ENCODE measurements around the gene DNAH14. TPM values are rescaled to one million over a fixed set of nuclear protein-coding genes. Genes with fewer than 3 reads are reported as not detected.

The DNAH14 gene
- total and polyA plus RNA-seq, 2 donors (not counting 3 experiments of a cell fraction or from before 2014, with no cell fraction given) = 1.5 to 7.1 TPM

DNA sequence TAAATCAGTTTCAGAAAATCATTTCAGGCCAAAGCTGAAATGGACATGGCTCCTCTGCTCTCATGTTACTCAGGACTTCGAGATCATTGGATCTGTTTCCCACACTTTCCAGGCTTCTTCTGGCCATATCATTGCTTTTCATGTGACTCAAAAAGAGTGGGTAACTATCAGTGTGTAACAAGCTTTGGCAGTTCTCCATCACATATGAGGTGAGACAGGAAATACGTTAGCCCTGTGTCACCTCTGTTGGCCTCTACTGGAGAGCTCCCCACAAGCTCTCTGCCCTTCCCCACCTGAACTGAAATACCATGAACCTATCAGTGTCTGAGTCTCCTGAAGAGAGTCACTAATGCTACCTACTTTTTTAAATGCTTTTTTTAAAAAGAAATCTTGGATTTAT, 370.1 kb downstream of the DNAH14 start:
- Histone ChIP-seq H3K27ac (ENCODE audit: insufficient read depth, low read depth, low read length) (no peak overlapping the region), H4K20me1 (replicated peaks; ENCODE audit: control insufficient read depth, extremely low read depth, insufficient read depth, low read length) (no peaks in the 10 kb centered on the region), H3K79me2 (ENCODE audit: control insufficient read depth, insufficient read depth, low read length) (no peaks in the 10 kb centered on the region), H3K9me3 (replicated peaks; ENCODE audit: control insufficient read depth, insufficient read depth, low read length) (no peaks in the 10 kb centered on the region), H3K4me3 (replicated peaks in 1 of 3; ENCODE audit: insufficient read depth in 1 of 3, low read depth in 1 of 3, low read length in 3 of 3) (no peak overlapping the region), H3K9ac (replicated peaks; ENCODE audit: extremely low read depth, insufficient read depth, low read length) (no peak overlapping the region), H3K4me1 (ENCODE audit: control insufficient read depth, extremely low read depth, insufficient read depth, low read length) (no peaks in the 10 kb centered on the region), H2AFZ (ENCODE audit: low read depth, low read length) (no peak overlapping the region), H3K27me3 (ENCODE audit: control insufficient read depth in 2 of 2, insufficient read depth in 2 of 2, low read length in 2 of 2) (peaks cover 0 to 1% of the 10 kb centered on the region in 2 experiments), H3K9me1 (replicated peaks; ENCODE audit: control insufficient read depth, extremely low read depth, insufficient read depth, low read length) (no peaks in the 10 kb centered on the region), H3K36me3 (ENCODE audit: control insufficient read depth in 2 of 2, extremely low read depth in 1 of 2, insufficient read depth in 2 of 2, low read length in 2 of 2) (no peaks in the 10 kb centered on the region), H3K4me2 (ENCODE audit: insufficient read depth, low read length) (no peak overlapping the region)
- dilution Hi-C loops (cut with MboI; ENCODE audit: extremely low pct_ligation_motif_present, low sequenced_read_pairs) = no loop called here
- intact Hi-C loops (cut with micrococcal nuclease) = no loop called here
- ChIA-PET POLR2A (no interaction called here), CTCF (interaction anchor here (1.9 kb wide), 1 partner anchor 9 kb away, joined by 6 read pairs; no protein-coding TSS in a partner anchor)
- TF ChIP-seq JUN (IDR thresholded peaks at IDR 0.05; ENCODE audit: borderline replicate concordance, insufficient read depth, insufficient read length, low read depth) (no peak), FOS (IDR thresholded peaks at IDR 0.05; ENCODE audit: borderline replicate concordance, insufficient read depth, low read length) (no peak), POLR2AphosphoS5 (IDR thresholded peaks at IDR 0.05; ENCODE audit: insufficient read depth, low read depth, low read length) (no peak), EZH2 (IDR thresholded peaks at IDR 0.05; ENCODE audit: borderline replicate concordance, low read depth, low read length, severe bottlenecking) (no peak), GATA2 (IDR thresholded peaks at IDR 0.05; ENCODE audit: insufficient read depth, insufficient read length, low read depth, low read length) (no peak), POLR2A (IDR thresholded peaks at IDR 0.05; ENCODE audit: low read depth, low read length) (no peak), MYC (IDR thresholded peaks at IDR 0.05; ENCODE audit: low read depth, low read length) (no peak)
- TF ChIP-seq, protein P1, sequence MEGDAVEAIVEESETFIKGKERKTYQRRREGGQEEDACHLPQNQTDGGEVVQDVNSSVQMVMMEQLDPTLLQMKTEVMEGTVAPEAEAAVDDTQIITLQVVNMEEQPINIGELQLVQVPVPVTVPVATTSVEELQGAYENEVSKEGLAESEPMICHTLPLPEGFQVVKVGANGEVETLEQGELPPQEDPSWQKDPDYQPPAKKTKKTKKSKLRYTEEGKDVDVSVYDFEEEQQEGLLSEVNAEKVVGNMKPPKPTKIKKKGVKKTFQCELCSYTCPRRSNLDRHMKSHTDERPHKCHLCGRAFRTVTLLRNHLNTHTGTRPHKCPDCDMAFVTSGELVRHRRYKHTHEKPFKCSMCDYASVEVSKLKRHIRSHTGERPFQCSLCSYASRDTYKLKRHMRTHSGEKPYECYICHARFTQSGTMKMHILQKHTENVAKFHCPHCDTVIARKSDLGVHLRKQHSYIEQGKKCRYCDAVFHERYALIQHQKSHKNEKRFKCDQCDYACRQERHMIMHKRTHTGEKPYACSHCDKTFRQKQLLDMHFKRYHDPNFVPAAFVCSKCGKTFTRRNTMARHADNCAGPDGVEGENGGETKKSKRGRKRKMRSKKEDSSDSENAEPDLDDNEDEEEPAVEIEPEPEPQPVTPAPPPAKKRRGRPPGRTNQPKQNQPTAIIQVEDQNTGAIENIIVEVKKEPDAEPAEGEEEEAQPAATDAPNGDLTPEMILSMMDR (IDR thresholded peaks at IDR 0.05; ENCODE audit: extremely low read depth in 1 of 2, insufficient read depth in 1 of 2, low read depth in 1 of 2, low read length in 2 of 2) = no peak
- TF ChIP-seq, protein P2, sequence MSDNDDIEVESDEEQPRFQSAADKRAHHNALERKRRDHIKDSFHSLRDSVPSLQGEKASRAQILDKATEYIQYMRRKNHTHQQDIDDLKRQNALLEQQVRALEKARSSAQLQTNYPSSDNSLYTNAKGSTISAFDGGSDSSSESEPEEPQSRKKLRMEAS (IDR thresholded peaks at IDR 0.05; ENCODE audit: insufficient read depth, insufficient read length) = no peak
- BruUV-seq (replicated peaks) = no TSS peak
- no peak for FAIRE-seq
- DNase-seq (ENCODE audit: low read depth, low spot score) = no peak

Measured in endothelial cell of umbilical vein (primary cell).